HG03135 (cell line): ENCODE data around the gene SEC61G.

Experiments used
- ATAC-seq: cut with Tn5 transposase; IDR thresholded peaks from one replicate; pipeline ENCODE4 v1.9.1; 2021; ENCODE audit warnings: mild to moderate bottlenecking, moderate library complexity; ENCODE audit not compliant: unreplicated experiment

The SEC61G gene

DNA sequence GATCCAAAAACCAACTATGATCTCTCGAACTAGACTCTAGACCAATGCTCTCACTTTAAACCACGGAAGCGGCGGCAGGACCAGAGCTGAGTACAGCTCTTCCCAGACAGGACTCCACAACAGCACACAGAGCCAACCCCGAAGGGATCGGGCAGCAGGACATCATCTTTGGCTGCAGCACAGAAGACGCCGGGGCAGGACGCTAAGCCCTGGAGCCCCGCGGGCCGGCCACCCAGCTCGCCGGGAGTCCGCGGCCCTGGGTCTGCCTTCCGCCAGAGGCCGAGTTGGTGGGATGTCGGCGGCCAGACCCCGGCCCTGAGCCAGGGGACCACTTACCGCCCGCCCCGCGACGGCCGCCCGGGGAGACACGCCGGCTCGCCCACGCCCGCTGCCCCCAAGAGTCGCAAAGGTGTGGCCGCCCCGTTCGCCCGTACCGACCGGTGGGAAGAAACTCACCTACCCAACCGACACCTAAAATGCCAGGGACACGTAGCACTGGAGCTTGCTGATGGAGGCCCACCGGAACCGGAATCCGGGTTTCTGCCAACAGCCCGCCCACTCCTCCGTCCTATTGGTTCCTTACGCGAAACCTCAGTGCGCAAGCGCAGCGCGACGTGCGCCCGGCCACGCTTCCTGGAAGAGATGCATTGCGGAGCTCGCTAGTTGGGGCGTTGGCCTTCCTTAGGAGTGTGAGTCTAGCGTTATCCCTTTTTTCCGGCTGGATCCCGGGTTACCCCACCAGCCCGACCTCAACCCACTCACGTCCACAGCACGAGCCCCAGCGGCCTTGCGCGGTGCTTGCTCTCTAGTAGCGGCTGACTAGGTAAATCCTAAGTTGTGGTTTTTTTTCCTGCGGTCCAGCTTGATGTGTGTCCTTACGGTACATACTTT is at the start of gene SEC61G:
TSS of gene SEC61G (minus strand) at position 510 of the 891 bp plus-strand sequence. CDS start 1,623 bp downstream, outside the sequence.
- ATAC-seq = peak; percentile 95

DNA sequence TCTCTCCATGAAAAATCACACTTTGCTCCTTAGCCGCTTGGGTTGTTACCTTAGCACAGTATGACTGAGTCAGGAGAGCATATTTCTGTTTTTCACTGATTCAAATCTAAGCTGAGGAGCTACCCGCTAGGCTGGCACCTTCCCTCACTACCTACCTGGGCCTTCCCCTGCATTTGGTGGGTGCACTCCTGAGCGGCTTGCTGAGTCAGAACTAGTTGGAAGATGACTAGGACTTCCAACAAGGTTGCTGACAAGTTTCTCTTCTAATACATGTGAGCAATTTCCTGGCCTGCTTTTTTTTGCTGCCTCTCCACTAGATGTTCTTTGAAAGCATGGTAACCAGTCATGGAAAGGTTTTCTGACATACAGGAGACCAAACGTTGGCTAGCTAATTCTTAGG is 43.8 kb upstream of the SEC61G start:
- no peak for ATAC-seq

DNA sequence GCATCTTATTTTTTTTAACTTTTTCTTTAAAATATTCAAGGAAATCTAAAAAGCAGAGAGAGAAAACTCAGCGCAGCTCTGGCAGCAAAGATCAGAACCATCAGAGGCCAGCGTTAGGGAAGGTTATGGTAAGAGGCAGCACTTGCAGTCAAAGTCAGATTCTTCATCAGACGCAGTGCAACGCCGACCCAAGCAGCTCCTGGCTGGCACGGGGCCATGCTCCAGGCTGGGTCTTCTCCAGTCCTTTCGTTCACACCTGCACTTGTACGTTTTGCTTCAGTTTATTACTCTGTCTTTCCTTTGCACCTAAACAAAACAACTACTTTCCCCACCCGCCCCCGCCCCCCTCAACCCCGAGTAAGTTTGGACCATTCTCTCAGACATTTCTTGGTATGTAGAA is 43.1 kb upstream of the SEC61G start:
- ATAC-seq = no peak

DNA sequence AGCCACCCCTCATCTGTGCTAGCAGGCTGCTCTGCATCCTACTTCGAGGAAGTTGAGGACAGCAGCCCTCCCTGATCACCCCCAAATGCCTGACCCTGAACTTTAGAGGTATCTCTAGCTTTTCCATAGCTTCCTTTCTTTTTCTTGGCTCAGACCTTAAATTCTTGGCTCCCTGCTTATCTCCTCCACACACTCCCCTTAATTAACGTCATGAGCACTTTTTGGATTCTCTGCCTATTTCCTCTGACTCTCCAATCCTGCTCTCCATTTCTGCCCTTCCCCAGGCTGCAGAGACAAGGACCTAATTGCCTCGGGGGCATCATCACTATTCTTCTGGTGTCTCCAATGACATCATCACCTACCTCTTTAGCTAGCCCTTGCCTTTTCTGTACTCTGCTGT is 40.8 kb upstream of the SEC61G start:
- ATAC-seq = no peak

DNA sequence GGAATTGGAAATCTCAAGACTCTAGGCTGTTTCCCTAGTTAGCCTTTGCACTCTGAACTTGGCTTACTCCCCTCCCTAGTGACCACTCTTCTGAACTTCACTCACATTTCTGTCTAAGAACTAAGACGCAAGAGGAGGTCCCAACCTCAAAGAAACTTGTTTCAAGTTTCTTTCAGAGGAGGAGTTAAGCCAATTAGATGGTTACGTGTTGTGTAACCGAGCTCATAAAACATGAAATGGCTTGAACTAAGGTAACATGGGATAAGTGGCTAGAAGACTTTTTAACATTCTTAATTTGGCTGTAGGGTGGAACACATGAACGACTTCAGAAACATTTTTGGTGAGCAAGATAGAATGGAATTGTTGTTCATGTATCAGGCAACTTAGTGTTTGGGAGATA is 39.5 kb upstream of the SEC61G start:
- ATAC-seq = no peak

DNA sequence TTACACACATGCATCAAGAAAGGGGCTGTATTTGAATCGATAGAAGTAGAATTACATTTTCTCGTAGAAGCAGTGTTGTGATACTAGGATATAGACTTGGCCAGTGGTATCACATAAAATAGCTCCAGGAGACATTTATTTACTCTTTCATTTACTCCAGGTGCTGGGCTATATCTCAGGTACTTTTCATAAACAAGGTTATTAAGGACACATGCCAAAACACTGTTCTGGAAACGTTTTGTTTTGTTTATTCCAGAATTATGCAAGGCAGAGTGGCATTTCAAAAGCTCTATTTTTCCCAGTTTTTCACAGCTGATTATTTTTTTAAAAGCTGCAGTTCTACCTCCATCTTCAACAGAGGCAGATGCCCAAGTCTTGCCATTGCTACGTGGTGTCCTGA is 37.8 kb upstream of the SEC61G start:
- no peak for ATAC-seq

DNA sequence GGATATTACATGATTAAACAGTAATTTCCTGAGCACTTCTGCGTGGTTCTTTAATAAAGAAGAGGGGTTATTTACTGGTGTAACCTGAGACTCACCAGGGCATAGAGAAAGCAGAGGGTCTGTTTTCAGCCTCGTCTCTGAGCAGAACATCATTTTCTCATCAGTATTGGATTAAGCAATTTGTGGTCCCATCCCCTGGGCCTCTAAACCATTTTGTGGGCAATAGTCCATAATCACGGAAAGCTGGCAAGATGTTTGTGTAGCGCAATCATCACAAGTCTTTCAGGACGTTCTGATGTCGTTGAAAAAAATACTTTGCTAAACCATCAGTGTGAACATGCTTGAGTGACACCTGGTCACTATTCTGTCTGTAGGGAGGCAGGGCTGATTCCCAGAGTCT is 37.1 kb upstream of the SEC61G start:
- no peak for ATAC-seq

DNA sequence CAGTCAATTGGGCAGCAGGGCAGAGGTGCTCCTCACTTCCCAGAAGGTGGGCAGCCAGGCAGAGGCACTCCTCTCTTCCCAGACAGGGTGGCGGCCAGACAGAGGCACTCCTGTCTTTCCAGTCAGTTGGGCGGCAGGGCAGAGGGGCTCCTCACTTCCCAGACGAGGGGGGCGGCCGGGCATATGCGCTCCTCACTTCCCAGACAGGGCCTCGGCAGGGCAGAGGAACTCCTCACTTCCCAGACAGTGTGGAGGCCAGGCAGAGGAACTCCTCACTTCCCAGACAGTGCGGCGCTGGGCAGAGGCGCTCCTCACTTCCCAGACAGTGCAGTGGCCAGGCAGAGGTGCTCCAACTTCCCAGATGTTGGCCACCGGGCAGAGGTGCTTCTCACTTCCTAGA is 33.4 kb upstream of the SEC61G start:
- ATAC-seq = no peak

DNA sequence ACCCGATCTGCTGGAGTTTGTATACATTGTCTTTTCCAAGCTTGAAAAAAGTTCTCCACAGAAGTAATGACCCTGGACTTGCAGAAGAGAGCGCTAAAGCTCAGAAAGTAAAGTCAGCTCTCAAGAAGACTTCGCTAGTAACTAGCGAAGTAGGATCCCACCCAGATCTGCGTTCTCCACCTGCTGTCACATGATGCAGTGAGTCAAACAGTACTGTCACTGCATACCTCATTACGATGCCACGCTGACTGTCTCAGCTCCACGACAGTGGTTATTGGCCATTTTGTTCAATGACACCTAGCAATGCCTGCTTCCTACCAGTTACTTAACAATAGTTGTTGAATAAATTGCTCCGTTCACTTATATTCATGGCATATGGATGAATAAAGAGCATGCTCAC is 29.7 kb upstream of the SEC61G start:
- ATAC-seq = no peak

DNA sequence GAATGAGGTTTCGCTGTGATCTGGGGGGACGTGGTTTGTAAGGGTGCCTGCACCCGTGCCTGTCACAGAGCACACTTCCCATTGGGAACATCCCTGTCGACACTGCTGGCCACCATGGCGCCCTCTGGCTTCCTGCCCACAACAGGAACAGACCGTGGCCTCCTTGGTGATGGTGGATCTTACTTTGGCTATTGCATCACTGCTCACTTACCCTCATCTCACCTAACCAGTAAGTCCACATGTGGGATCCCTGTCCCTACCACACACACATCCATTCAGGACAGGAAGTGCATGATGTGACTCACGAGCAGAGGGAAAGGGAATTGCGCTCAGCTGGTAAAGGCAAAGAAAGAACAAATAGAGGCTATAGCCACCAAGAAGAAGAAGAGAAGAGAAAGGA is 26.2 kb upstream of the SEC61G start:
- no peak for ATAC-seq

DNA sequence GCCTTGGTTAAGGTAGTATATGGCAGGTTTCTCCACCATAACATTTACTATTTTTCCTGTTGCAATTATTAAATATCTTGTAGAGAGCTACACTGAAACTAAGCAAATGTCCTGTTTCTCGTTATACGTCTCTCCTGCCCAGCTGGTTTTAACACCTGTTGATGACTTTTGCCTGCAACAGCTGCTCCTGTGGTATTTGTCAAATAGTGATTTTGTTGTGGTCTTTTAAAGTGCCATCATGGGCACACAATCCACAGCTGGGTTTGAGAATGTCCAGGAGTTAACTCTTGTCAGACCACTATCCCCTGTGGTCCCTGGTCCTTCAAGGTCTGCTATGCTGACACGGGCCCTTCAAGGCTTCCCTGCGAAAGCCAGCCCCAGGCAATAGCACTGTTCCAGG is 24.9 kb upstream of the SEC61G start:
- ATAC-seq = no peak

DNA sequence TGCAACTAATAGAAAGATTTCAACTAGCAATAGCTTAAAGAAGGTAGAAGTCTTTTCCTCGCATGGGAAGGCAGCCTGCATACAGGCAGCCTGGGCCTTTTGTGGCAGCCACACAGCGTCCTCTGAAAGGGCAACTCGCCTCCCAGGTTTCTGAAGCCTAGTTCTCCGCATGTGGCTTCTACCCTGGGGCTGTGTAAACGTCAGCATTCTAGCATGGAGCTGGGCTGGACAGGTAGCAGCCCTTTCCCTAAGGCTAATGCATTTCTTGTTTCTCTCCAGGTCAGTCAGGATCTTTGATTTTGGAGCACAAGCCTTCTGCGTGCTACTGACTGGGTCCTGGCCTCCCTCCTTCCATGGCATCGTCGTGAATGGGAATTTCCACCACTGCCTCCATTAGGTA is 23.8 kb upstream of the SEC61G start:
- ATAC-seq = no peak

DNA sequence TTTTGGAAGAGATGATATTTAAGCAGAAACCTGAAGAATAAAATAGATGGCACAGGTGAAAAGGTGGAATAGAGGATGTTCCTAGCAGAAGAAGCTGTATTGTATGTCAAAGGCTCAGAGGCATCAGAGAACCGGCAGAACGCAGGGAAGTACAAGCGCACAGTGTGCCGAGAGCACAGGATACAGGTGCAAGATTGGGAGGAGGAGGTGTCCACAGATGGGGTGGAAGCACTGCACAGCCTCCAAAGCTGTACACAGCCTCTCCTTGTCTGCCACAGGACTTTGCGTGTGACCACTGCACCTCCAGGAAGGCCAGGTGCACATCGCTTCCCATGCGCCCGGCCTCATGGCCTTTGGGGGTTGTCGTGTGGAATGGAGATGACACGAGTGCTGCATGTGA is 23.3 kb upstream of the SEC61G start:
- no peak for ATAC-seq

DNA sequence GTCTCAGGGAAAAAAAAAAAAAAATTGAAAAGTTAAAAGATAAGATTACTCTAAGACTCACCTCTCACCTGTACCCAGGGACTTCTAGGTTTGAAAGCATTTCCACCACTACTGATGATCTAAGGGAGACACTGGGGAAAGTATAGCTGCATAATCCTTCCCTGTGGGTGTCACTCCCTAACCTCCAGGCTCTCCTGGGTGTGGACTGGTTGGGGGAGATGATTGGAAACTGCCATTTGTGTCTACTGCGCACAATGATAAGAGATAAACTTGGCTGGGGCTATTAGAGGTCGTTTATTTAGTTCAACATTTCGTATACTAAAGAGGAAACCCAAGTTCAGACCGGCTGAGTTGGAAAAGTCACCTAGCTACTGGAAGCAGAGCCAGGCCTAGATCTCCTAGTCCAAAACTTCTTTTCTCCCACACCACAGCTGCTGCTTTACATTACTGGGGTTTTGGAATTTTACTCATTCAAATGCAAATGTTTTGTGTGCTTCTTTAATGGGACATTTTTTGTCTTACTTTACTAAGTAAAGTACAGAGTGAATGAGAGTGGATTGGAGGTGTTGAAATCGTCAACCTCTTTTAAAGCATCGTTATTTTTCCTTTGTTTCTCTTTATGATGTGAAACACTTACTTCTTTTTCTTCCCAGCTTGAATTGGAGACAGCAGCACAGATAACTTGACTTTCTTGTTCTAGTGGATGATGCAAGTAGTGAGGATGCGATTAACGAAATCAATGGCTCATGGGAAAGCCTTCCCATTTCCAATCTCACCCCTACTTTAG is 22.3 kb upstream of the SEC61G start:
- no peak for ATAC-seq

DNA sequence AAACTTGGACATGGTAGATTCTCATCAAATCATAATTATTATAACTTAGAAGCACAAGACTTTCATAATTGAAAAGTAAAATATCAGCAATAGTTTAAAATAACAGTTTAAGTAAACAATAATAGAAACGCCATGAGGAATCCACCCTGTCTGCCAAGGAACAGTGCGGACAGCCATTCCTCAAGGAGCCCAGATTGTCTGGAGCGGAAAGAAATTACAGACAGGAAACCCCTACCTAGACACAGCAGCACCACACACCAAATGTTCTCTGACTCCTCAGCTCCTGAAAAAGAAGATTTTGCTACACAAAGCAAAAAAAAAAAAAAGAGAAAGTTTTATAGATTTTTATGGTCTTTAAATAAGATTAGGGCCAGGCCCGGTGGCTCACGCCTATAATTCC is 21.5 kb upstream of the SEC61G start:
- ATAC-seq = no peak

DNA sequence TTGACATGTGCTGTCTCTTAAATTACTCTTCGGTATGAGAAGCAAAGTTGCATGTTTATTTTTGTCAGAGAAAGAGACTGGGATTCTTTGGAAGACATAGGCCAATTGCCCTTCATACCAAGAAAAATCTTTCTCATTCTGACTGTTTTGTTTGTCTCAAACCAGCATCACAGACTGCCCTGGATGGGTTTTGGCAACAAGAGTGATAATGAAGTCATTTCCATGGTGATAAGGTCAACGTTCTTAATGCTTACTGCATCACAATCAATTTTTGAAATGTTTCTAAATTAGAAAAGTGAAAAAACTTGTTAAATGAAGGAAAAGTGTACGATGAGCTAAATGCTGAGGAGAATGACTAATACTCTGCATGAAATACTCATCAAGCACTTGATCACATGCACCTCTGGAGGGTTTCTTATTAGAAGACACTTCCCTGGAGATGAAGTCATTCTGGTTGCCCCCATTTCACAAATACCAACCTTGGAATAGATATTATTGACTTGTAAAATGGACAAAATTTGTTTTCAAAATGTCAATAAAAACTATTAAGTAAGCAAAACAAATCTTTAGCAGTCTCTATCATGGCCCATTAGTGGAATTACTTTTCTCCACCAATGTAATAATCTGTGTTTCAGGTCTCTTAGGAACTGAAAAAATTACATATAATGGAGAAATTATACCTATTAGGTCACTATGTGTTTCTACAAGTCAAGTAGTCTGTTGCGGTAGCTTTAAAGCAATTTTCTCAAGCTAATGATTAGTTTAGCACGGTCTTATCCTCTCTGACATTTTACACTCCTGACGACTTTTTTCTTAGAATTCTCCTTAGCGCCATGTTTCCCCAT is 19.9 kb upstream of the SEC61G start:
- no peak for ATAC-seq

DNA sequence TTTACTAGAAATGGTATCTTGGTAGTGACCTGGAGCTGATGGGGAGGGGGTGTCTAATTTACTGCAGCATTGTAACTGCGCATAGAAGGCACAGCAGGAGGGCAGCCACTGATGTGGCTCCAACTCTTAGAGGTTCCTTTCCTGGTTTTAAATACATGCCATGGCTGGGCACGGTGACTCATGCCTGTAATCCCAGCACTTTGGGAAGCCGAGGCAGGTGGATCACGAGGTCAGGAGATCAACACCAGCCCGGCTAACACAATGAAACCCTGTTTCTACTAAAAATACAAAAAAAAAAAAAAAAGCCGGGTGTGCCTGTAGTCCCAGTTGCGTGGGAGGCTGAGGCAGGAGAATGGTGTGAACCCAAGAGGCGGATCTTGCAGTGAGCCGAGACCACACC is 19.2 kb upstream of the SEC61G start:
- ATAC-seq = no peak

DNA sequence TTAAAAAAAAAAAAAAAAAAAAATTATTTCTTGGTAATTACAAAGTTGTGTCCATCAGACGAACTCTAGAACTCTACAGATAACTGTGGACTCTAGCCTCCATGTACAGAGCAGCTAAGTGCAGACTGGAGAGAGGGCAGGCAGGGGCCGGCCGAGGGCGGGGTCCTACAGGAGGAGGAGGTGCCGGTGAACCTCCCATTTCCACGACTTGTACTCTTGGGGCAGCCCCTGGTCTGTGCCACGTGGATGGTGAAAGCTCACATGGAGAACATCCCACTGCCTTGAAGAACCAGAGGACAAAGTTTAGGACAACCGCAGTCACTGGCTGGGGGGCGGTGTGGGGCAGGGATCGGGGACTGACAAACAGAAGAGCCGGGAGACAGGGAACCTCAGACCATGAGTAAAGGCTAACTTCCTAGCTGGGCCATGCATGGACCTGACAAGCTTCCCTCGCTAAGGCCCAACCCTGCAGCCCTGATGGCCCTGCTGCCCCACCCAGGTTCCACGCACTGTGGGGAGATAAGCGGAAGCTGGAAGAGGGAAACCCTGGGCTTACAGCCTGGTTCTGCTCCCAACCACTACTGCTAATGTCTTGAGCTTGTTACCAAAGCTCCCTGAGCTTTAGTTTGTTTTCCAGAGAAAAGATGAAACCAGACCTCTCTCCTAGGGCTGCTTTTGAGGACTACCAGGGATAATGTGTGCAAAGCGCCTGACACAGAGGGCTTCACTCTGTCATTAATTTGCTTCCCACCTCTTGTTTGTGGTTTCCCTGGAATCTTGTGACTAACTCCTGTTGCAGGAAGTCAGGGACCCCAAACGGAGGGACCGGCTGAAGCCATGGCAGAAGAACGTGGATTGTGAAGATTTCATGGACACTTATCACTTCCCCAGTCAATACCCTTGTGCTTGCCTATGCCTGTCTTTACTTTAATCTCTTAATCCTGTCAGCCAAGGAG is 16.1 kb upstream of the SEC61G start:
- ATAC-seq = no peak

DNA sequence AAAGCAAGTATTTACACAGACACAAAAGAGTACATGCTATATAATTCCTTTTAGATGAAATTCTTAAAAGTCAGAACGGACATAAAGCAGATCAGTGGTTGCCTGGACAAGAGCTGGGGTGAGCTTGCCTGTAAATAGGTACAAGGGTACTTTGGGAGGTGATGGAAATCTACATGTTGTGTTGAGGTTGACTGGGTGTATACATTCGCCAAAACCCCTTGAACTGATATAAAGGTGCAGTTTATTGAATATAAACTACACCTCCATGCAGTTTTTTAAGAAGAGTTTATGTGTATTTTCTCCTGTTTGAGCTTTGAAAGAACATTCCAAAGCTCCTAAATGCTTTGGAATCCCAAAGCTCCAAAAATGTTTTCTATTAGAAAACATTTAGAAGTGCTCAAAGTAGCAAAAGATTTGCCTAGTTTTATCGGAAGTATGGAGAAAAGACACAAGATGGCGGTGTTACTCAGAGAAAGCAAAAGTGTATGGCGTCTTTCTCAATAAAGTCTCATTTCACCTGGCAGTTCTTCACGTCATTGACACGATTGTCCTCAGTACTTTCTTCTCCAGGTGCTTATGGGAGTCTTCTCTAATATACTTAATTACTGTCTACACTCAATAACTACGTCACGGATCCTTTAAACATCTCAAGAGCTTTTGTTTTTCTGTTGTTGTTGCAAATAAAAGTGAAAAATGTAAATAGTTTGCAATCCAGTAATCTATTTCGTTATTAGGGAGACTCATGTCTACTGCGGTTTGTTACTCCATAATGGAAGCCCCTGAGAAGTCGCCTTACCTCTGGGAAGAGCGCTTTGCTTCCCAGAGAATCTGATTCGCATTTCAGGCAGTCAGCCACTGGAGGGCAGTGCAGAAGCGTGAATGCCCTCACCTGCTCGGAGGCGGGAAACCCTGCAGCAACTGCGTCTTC is 14.7 kb upstream of the SEC61G start:
- peak; percentile 86 for ATAC-seq
